Panc1 (cell line): ENCODE measurements around the gene DNM3. TPM values are rescaled to one million over a fixed set of nuclear protein-coding genes. Genes with fewer than 3 reads are reported as not detected.
A peak's percentile ranks its signal among the peaks of the same experiment; 100 is the strongest.

Experiments
- ATAC-seq: fragments of 200-7000 bp; cut with Tn5 transposase; 2 replicates; pipeline ENCODE4 v1.9.1; 2020; ENCODE audit warnings: mild to moderate bottlenecking, moderate library complexity
- BruUV-seq: library from RNA; stranded (reverse); fragments of 400-500 nt; replicated peaks from 2 replicates; lab custom pipeline; 2021; lab: Mats Ljungman, UMichigan
- CTCF ChIA-PET: fragments of 300-600 bp; sonication (Branson Sonifier 250); formaldehyde crosslinking; loops from one replicate; lab custom pipeline; 2022; ENCODE audit warnings: antibody characterized with exemption; lab: Charles Lee
- POLR2A ChIA-PET: fragments of 300-600 bp; sonication (Branson Sonifier 250); formaldehyde crosslinking; loops from one replicate; lab custom pipeline; 2022; ENCODE audit warnings: antibody characterized with exemption; lab: Charles Lee
- DNase-seq: peaks from one replicate; pipeline ENCODE4 v3.0.0-alpha.2; 2010; ENCODE audit warnings: low read depth, low spot score
- H3K27ac ChIP-seq: 2 replicates; pipeline ENCODE4 v1.5.1; 2011; ENCODE audit warnings: mild to moderate bottlenecking, low read length, inconsistent platforms
- H3K27me3 ChIP-seq: fragments of 200-500 bp; sonication (Bioruptor generic); 2 replicates; pipeline ENCODE4 v1.6.0; 2014; ENCODE audit warnings: low read length, inconsistent platforms; ENCODE audit not compliant: control insufficient read depth, insufficient read depth
- H3K36me3 ChIP-seq: fragments of 200-500 bp; sonication (Bioruptor generic); 2 replicates; pipeline ENCODE4 v1.5.1; 2014; ENCODE audit warnings: inconsistent platforms, mild to moderate bottlenecking, low read length, moderate library complexity; ENCODE audit not compliant: control insufficient read depth, insufficient read depth
- H3K4me1 ChIP-seq: 2 replicates; pipeline ENCODE4 v1.5.1; 2011; ENCODE audit warnings: inconsistent platforms, mild to moderate bottlenecking, low read length, moderate library complexity; ENCODE audit not compliant: control insufficient read depth, insufficient read depth
- H3K4me3 ChIP-seq, 2 experiments: 2 replicates each; pipeline ENCODE4 v1.5.1; 2011 to 2012; ENCODE audit warnings: low read depth in 2 of 2, low read length in 2 of 2, mild to moderate bottlenecking in 2 of 2, inconsistent platforms in 1 of 2, moderate library complexity in 1 of 2
- H3K9me3 ChIP-seq: fragments of 200-500 bp; sonication (Bioruptor generic); 2 replicates; pipeline ENCODE4 v1.5.1; 2014; ENCODE audit warnings: low read depth, mild to moderate bottlenecking, inconsistent platforms, low read length, moderate library complexity; ENCODE audit not compliant: control insufficient read depth, insufficient read depth
- POLR2AphosphoS5 ChIP-seq: IDR thresholded peaks from 2 replicates; pipeline ENCODE4 v1.6.1; 2012; ENCODE audit warnings: mild to moderate bottlenecking, low read depth, low read length, moderate library complexity
- SIN3A ChIP-seq: IDR thresholded peaks from 2 replicates; pipeline ENCODE4 v1.6.1; 2012; ENCODE audit warnings: low read depth, mild to moderate bottlenecking, low read length, moderate library complexity, borderline replicate concordance; ENCODE audit not compliant: insufficient read depth
- TCF7L2 ChIP-seq: IDR thresholded peaks from 2 replicates; pipeline ENCODE4 v1.6.1; 2011; ENCODE audit warnings: mild to moderate bottlenecking, low read depth, low read length, inconsistent platforms
- in situ Hi-C: cut with HindIII; loops from 2 replicates; pipeline ENCODE4 v1.10.0; 2016; ENCODE audit warnings: low sequenced_read_pairs, low pct_unique_long_range_greater_than_20kb
- intact Hi-C: fragments of 100-400 bp; cut with micrococcal nuclease; formaldehyde crosslinking; loops from one replicate; pipeline ENCODE4 v1.10.0; 2022; ENCODE audit not compliant: unreplicated experiment
- total RNA-seq: library from RNA; stranded (reverse); gene quantifications from one replicate; pipeline ENCODE4 v1.2.1, GENCODE V29; 2021; ENCODE audit not compliant: unreplicated experiment
- TF ChIP-seq, protein P1 (sequence below), 2 experiments: IDR thresholded peaks; 2 replicates each; pipeline ENCODE4 v1.6.1; 2011 to 2012; ENCODE audit warnings: low read depth in 2 of 2, control low read depth in 1 of 2, low read length in 1 of 2, mild to moderate bottlenecking in 1 of 2, moderate library complexity in 1 of 2; ENCODE audit not compliant: insufficient read depth in 1 of 2
- TF ChIP-seq, protein P2 (sequence below): fragments of 450-650 bp; IDR thresholded peaks from 2 replicates; pipeline ENCODE4 v1.5.1; 2017; ENCODE audit warnings: mild to moderate bottlenecking

Gene DNM3
- total RNA-seq, 1 experiment from 2014 or later: 0.46 TPM

DNA sequence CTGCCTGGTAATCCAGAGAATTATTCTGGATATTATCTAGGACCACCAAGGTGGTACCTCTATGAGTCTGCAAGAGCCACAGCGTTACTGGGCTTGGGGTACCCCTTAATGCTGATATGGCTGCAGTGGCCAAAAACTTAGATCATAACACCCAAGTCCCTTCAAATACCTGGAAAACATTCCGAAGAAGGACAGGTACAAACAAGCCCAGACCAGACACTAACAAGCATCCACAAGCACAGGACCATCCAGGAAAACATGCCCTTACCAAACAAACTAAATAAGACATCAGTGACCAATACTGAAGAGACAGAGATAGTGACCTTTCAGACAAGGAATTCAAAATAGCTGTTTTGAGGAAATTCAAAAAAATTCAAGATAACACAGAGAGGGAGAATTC is 582.0 kb downstream of the DNM3 start:
- Histone ChIP-seq H3K4me1 (no peaks in the 10 kb centered on the region; the same call in 1 of the 2 replicates), H3K36me3 (no peaks in the 10 kb centered on the region), H3K4me3 (no peak overlapping the region), H3K27ac (no peak overlapping the region), H3K27me3 (no peaks in the 10 kb centered on the region), H3K9me3 (no peaks in the 10 kb centered on the region)
- intact Hi-C loops: no loop called here
- ATAC-seq (no peak), DNase-seq (no peak)
- TF ChIP-seq, protein P1, sequence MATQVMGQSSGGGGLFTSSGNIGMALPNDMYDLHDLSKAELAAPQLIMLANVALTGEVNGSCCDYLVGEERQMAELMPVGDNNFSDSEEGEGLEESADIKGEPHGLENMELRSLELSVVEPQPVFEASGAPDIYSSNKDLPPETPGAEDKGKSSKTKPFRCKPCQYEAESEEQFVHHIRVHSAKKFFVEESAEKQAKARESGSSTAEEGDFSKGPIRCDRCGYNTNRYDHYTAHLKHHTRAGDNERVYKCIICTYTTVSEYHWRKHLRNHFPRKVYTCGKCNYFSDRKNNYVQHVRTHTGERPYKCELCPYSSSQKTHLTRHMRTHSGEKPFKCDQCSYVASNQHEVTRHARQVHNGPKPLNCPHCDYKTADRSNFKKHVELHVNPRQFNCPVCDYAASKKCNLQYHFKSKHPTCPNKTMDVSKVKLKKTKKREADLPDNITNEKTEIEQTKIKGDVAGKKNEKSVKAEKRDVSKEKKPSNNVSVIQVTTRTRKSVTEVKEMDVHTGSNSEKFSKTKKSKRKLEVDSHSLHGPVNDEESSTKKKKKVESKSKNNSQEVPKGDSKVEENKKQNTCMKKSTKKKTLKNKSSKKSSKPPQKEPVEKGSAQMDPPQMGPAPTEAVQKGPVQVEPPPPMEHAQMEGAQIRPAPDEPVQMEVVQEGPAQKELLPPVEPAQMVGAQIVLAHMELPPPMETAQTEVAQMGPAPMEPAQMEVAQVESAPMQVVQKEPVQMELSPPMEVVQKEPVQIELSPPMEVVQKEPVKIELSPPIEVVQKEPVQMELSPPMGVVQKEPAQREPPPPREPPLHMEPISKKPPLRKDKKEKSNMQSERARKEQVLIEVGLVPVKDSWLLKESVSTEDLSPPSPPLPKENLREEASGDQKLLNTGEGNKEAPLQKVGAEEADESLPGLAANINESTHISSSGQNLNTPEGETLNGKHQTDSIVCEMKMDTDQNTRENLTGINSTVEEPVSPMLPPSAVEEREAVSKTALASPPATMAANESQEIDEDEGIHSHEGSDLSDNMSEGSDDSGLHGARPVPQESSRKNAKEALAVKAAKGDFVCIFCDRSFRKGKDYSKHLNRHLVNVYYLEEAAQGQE (IDR thresholded peaks at IDR 0.05; ENCODE audit: insufficient read depth in 1 of 2, low read depth in 2 of 2, low read length in 1 of 2): no peak
- TF ChIP-seq, protein P2, sequence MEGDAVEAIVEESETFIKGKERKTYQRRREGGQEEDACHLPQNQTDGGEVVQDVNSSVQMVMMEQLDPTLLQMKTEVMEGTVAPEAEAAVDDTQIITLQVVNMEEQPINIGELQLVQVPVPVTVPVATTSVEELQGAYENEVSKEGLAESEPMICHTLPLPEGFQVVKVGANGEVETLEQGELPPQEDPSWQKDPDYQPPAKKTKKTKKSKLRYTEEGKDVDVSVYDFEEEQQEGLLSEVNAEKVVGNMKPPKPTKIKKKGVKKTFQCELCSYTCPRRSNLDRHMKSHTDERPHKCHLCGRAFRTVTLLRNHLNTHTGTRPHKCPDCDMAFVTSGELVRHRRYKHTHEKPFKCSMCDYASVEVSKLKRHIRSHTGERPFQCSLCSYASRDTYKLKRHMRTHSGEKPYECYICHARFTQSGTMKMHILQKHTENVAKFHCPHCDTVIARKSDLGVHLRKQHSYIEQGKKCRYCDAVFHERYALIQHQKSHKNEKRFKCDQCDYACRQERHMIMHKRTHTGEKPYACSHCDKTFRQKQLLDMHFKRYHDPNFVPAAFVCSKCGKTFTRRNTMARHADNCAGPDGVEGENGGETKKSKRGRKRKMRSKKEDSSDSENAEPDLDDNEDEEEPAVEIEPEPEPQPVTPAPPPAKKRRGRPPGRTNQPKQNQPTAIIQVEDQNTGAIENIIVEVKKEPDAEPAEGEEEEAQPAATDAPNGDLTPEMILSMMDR: no peak
- no peak for TF ChIP-seq POLR2AphosphoS5
- no peak for TF ChIP-seq SIN3A
- TF ChIP-seq TCF7L2: no peak
- CTCF ChIA-PET: no interaction called here
- BruUV-seq: no TSS peak
- POLR2A ChIA-PET: no interaction called here
- in situ Hi-C loops: no loop called here

DNA sequence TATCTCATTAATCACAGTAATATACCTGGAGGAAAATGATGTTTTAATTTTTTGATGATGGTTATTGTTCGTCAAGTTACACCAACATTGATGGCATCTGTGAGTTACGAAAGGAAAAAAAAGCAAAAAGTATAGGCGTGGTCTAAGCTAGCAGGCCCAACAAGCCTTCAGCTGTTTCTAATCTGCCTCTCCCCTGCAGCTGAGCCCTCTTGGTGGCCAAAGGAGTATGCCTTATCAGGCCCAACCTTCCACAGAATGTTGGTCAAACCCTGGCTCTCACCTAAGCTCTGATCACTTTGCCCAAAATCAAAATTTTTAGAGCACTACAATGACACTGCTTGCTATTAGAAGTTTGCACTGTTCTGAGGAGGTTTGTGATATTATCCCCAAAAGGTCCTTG is 584.0 kb downstream of the DNM3 start:
- CTCF ChIA-PET: no interaction called here
- Histone ChIP-seq H3K36me3 (no peaks in the 10 kb centered on the region), H3K27me3 (no peaks in the 10 kb centered on the region), H3K27ac (0 out of 2 replicates have a peak overlapping the region, but pooled peaks have one; percentile 15), H3K4me3 (no peak overlapping the region), H3K4me1 (peaks cover 4% of the 10 kb centered on the region; the same call in 1 of the 2 replicates), H3K9me3 (no peaks in the 10 kb centered on the region)
- ATAC-seq (no peak), DNase-seq (no peak)
- intact Hi-C loops: loop anchor here (5.0 kb wide), 1 partner anchor 423 kb away; no protein-coding TSS in a partner anchor
- no peak for TF ChIP-seq POLR2AphosphoS5
- no peak for TF ChIP-seq SIN3A
- TF ChIP-seq, protein P1 (IDR thresholded peaks at IDR 0.05; ENCODE audit: insufficient read depth in 1 of 2, low read depth in 2 of 2, low read length in 1 of 2): no peak
- TF ChIP-seq, protein P2: no peak
- TF ChIP-seq TCF7L2: no peak
- no TSS peak for BruUV-seq
- in situ Hi-C loops: no loop called here
- POLR2A ChIA-PET: no interaction called here
